Upper lobe of right lung (tissue), 1 donor: ENCODE results near the gene DERA. TPM values are rescaled to one million over a fixed set of nuclear protein-coding genes. Genes with fewer than 3 reads are reported as not detected.
"Not testable (repeated sequence)": the region's sequence is repeated elsewhere in the genome, so short reads cannot be mapped to it uniquely, and the experiment has no call there.

ENCODE experiments used
- ATAC-seq: fragments of 200-7000 bp; cut with Tn5 transposase; one replicate; pipeline ENCODE4 v1.9.1; 2020; ENCODE audit warnings: mild to moderate bottlenecking, moderate library complexity
- DNase-seq: peaks from one replicate; pipeline ENCODE4 v3.0.0-alpha.2; 2020
- H3K27ac ChIP-seq: fragments of 200-600 bp; one replicate; pipeline ENCODE4 v1.8.0; 2022
- H3K27me3 ChIP-seq: fragments of 200-600 bp; one replicate; pipeline ENCODE4 v1.8.0; 2022; ENCODE audit warnings: mild to moderate bottlenecking
- H3K36me3 ChIP-seq: fragments of 200-600 bp; one replicate; pipeline ENCODE4 v1.8.0; 2022
- H3K4me1 ChIP-seq: fragments of 200-600 bp; one replicate; pipeline ENCODE4 v1.8.0; 2022
- H3K4me3 ChIP-seq: fragments of 200-600 bp; one replicate; pipeline ENCODE4 v1.8.0; 2022; ENCODE audit warnings: mild to moderate bottlenecking
- H3K9me3 ChIP-seq: fragments of 200-600 bp; one replicate; pipeline ENCODE4 v1.8.0; 2022
- CTCF ChIP-seq: fragments of 200-600 bp; IDR thresholded peaks from one replicate; pipeline ENCODE4 v1.8.0; 2022; ENCODE audit warnings: antibody characterized with exemption
- intact Hi-C: fragments of 100-400 bp; cut with DNase I; formaldehyde crosslinking; loops from one replicate; pipeline ENCODE4 v1.11.0; 2022
- total RNA-seq: library from RNA; stranded (reverse); fragmentation: NEBNext Ultra II Directional; extraction: Animal tissue kit (Norgen Biotek cat#: 25700); gene quantifications from one replicate; pipeline ENCODE4 v1.2.1, GENCODE V29; 2021
- donor health status: DM: no; HTN: yes; CAD: no; lungs with severe emphysema.

Gene DERA
- total RNA-seq, 1 donor from 2014 or later: 36.6 TPM

- intact Hi-C loops: no loop called here
Measured at GRCh38 chr12:16048511-16048910, 137.4 kb downstream of the DERA start.

GRCh38 chr12:16056910-16057309 is 145.8 kb downstream of the DERA start:
- ATAC-seq (no peak), DNase-seq (no peak)
- Histone ChIP-seq H3K36me3 (no peaks in the 10 kb centered on the region), H3K27me3 (no peaks in the 10 kb centered on the region), H3K9me3 (no peaks in the 10 kb centered on the region), H3K27ac (no peak overlapping the region), H3K4me3 (no peak overlapping the region), H3K4me1 (no peaks in the 10 kb centered on the region)
- intact Hi-C loops: no loop called here
- no peak for TF ChIP-seq CTCF

More at GRCh38 chr12:16048511-16048910, 137.4 kb downstream of the DERA start:
- Histone ChIP-seq H3K27ac (no peak overlapping the region), H3K36me3 (no peaks in the 10 kb centered on the region), H3K4me1 (no peaks in the 10 kb centered on the region), H3K27me3 (no peaks in the 10 kb centered on the region), H3K9me3 (peaks cover 6% of the 10 kb centered on the region), H3K4me3 (no peak overlapping the region)
- no peak for TF ChIP-seq CTCF
- ATAC-seq: no peak
- DNase-seq: no peak

GRCh38 chr12:16057351-16057751 is 146.2 kb downstream of the DERA start:
- intact Hi-C loops, H3K36me3 ChIP-seq, H3K27me3 ChIP-seq, H3K9me3 ChIP-seq, H3K27ac ChIP-seq, H3K4me1 ChIP-seq, ATAC-seq, DNase-seq, H3K4me3 ChIP-seq: not testable (repeated sequence)

GRCh38 chr12:16062611-16063010 is 151.5 kb downstream of the DERA start:
- Histone ChIP-seq H3K4me3 (no peak overlapping the region), H3K27me3 (no peaks in the 10 kb centered on the region), H3K4me1 (no peaks in the 10 kb centered on the region), H3K36me3 (no peaks in the 10 kb centered on the region), H3K9me3 (no peaks in the 10 kb centered on the region), H3K27ac (no peak overlapping the region)
- ATAC-seq (no peak), DNase-seq (no peak)
- TF ChIP-seq CTCF: no peak
- intact Hi-C loops: no loop called here

GRCh38 chr12:16063726-16064125 is 152.6 kb downstream of the DERA start:
- Histone ChIP-seq H3K9me3 (no peaks in the 10 kb centered on the region), H3K36me3 (no peaks in the 10 kb centered on the region), H3K4me3 (no peak overlapping the region), H3K4me1 (no peaks in the 10 kb centered on the region), H3K27me3 (no peaks in the 10 kb centered on the region), H3K27ac (no peak overlapping the region)
- DNase-seq (no peak), ATAC-seq (no peak)
- TF ChIP-seq CTCF: no peak
- intact Hi-C loops: no loop called here

- no peak for TF ChIP-seq CTCF
- ATAC-seq (no peak), DNase-seq (no peak)
- no peak overlapping the region for H3K4me3 ChIP-seq
- H3K9me3 ChIP-seq: no peaks in the 10 kb centered on the region
- intact Hi-C loops: no loop called here
- no peaks in the 10 kb centered on the region for H3K36me3 ChIP-seq
- no peaks in the 10 kb centered on the region for H3K27me3 ChIP-seq
- H3K4me1 ChIP-seq: no peaks in the 10 kb centered on the region
- no peak overlapping the region for H3K27ac ChIP-seq
Measured at GRCh38 chr12:16070113-16070512, 159.0 kb downstream of the DERA start.
